ENCODE data around the gene TSEN54. TPM values are rescaled to one million over a fixed set of nuclear protein-coding genes. Genes with fewer than 3 reads are reported as not detected.
A peak's percentile ranks its signal among the peaks of the same experiment; 100 is the strongest.

The TSEN54 gene
- total RNA-seq, 1 donor = 12.1 TPM

GRCh38 chr17:75481194-75482068, 34.9 kb upstream of the TSEN54 start:
- DNase-seq (ENCODE audit: low read depth) = peak; percentile 23
- no peak overlapping the region for H3K4me3 ChIP-seq (ENCODE audit: low read depth, low read length)
- TF ChIP-seq, protein P1, sequence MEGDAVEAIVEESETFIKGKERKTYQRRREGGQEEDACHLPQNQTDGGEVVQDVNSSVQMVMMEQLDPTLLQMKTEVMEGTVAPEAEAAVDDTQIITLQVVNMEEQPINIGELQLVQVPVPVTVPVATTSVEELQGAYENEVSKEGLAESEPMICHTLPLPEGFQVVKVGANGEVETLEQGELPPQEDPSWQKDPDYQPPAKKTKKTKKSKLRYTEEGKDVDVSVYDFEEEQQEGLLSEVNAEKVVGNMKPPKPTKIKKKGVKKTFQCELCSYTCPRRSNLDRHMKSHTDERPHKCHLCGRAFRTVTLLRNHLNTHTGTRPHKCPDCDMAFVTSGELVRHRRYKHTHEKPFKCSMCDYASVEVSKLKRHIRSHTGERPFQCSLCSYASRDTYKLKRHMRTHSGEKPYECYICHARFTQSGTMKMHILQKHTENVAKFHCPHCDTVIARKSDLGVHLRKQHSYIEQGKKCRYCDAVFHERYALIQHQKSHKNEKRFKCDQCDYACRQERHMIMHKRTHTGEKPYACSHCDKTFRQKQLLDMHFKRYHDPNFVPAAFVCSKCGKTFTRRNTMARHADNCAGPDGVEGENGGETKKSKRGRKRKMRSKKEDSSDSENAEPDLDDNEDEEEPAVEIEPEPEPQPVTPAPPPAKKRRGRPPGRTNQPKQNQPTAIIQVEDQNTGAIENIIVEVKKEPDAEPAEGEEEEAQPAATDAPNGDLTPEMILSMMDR (IDR thresholded peaks at IDR 0.05; ENCODE audit: insufficient read depth, low read depth, low read length) = no peak

DNA sequence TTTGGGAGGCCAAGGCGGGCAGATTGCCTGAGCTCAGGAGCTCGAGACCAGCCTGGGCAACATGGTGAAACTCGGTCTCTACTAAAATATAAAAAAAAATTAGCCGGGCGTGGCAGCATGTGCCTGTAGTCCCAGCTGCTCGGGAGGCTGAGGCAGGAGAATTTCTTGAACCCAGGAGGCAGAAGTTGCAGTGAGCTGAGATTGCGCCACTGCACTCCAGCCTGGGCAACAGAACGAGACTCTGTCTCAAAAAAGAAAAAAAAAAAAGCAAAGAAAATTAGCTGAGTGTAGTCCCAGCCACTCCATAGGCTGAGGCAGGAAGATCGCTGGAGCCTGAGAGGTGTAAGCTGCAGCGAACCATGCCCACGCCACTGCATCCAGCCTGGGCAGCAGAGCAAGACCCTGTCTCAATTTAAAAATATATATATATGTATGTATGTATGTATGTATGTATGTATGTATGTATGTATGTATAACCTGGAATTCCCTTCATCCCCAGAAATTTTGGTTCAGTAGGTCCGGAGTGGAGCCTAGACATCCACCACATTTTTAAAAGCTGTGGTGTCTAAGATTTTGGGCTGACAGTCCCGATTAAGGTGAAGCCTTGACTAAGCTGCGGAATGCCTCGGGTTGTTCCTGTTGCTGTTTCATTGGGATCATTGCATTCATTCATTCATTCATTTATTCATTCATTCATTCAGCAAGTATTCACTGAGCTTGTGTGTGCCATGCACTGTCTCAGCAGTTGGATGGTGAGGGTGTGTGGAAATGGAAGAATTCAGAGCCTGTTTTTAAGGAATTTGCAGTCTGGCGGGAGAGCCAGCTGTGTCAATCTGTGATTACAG, 34.0 kb upstream of the TSEN54 start:
- no peak for DNase-seq (ENCODE audit: low read depth)
- TF ChIP-seq, protein P1 (IDR thresholded peaks at IDR 0.05; ENCODE audit: insufficient read depth, low read depth, low read length) = no peak
- H3K4me3 ChIP-seq (ENCODE audit: low read depth, low read length) = no peak overlapping the region

DNA sequence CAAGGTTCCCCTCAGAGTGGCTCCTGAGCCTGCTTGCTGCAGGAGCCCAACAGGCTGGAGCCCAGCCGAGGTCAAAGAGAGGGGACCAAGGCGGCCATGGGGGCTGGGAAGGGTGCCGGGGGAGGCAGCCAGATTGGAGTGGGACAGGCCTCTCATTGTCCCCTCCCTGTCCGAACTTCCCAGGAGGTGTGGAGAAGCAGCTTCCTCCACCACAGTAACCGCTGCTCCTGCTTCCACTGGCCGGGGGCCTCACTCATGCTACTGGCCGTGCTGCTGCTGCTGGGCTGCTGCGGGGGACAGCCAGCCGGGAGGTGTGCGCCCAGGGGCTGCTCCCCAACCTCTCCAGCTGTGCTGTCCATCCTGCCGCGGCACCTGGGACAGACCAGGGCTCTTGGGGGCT, 30.6 kb upstream of the TSEN54 start:
- H3K4me3 ChIP-seq (ENCODE audit: low read depth, low read length) = no peak overlapping the region
- DNase-seq (ENCODE audit: low read depth) = no peak
- TF ChIP-seq, protein P1 (IDR thresholded peaks at IDR 0.05; ENCODE audit: insufficient read depth, low read depth, low read length) = no peak

- no peak for DNase-seq (ENCODE audit: low read depth)
- no peak overlapping the region for H3K4me3 ChIP-seq (ENCODE audit: low read depth, low read length)
- TF ChIP-seq, protein P1 (IDR thresholded peaks at IDR 0.05; ENCODE audit: insufficient read depth, low read depth, low read length) = no peak
These were observed 30.2 kb upstream of the TSEN54 start for GRCh38 chr17:75486151-75486550.

DNA sequence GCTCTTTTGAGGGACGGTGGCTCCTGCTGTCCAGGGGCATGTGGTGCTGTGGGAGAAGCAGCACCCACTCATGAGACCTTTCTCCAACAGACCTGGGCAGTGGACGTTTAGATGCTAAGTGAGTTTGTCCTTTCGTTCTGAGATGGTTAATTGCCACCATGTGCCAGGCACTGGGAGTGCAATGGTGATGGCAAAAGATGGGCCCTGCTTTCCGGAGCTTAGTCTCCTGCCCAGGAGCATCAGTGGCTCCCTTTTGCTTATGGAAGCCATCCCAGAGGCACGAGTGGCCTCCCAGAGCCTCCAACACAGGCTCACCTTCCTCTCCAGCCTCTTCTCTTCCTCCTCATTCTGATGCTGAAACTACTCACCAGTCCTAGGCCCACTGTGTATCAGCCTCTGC, 29.4 kb upstream of the TSEN54 start:
- TF ChIP-seq, protein P1 (IDR thresholded peaks at IDR 0.05; ENCODE audit: insufficient read depth, low read depth, low read length) = no peak
- no peak for DNase-seq (ENCODE audit: low read depth)
- H3K4me3 ChIP-seq (ENCODE audit: low read depth, low read length) = no peak overlapping the region

DNA sequence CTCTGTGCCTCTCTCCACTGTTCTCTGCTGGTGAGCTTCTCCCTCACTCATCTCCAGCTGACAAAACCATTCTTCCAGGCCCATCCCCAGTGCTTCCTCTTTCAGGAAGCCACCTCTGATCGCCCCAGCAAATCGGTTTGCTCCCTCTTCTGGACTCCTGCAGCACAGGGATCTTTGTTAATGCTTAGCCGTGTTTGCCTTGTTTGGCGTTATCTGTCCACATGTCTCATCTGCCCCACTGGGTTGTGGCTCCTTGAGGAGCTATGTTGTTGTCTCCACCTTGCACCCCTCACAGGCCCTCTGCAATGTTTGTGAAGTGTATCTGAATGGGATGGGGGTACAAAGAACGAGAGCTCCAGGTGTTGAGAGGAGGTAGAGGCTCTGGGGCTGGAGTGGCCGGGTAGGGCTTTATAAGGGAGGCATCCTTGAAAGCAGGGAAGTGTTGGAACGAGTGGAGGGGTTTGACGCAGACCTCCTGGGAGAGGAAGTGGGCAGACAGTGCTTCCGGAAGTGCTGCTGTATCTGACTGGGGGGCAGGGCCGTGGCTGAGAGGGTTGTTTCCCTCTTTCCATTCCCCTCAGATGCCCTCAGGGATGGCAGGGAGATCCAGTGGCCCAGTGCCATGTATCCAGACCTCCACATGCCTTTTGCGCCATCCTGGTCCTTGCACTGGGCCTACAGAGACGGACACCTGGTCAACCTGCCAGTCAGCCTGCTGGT, 28.8 kb upstream of the TSEN54 start:
- TF ChIP-seq, protein P1 (IDR thresholded peaks at IDR 0.05; ENCODE audit: insufficient read depth, low read depth, low read length) = peak; percentile 19
- H3K4me3 ChIP-seq (ENCODE audit: low read depth, low read length) = no peak overlapping the region
- no peak for DNase-seq (ENCODE audit: low read depth)

Measured in fibroblast of villous mesenchyme (primary cell).